ENCODE results near the gene PLCB4. TPM values are rescaled to one million over a fixed set of nuclear protein-coding genes. Genes with fewer than 3 reads are reported as not detected.

The PLCB4 gene
- total RNA-seq, 2 donors from 2014 or later: not detected

GRCh38 chr20:9506280-9506821, 437.5 kb downstream of the PLCB4 start:
- Mint-ChIP-seq H3K4me3 (no peak overlapping the region), H3K27me3 (peaks cover 10 to 23% of the 10 kb centered on the region in 2 donors), H3K9me3 (peaks cover 3% of the 10 kb centered on the region), H3K36me3 (no peaks in the 10 kb centered on the region), H3K27ac (no peak overlapping the region), H3K4me1 (ENCODE audit: low read depth in 2 of 2) (no peaks in the 10 kb centered on the region)
- DNase-seq (ENCODE audit: low spot score): no peak
- no peak for ATAC-seq

- peaks cover 15 to 27% of the 10 kb centered on the region in 2 donors for H3K27me3 Mint-ChIP-seq
- no peak for DNase-seq (ENCODE audit: low spot score)
- no peaks in the 10 kb centered on the region for H3K36me3 Mint-ChIP-seq
- ATAC-seq: no peak
- H3K27ac Mint-ChIP-seq: no peak overlapping the region
- H3K4me3 Mint-ChIP-seq: no peak overlapping the region
- H3K4me1 Mint-ChIP-seq (ENCODE audit: low read depth in 2 of 2): no peaks in the 10 kb centered on the region
- H3K9me3 Mint-ChIP-seq: peaks cover 3% of the 10 kb centered on the region
These were observed 438.1 kb downstream of the PLCB4 start for GRCh38 chr20:9506964-9507369.

GRCh38 chr20:9507544-9508239, 438.8 kb downstream of the PLCB4 start:
- Mint-ChIP-seq H3K4me3 (no peak overlapping the region), H3K9me3 (no peaks in the 10 kb centered on the region), H3K27me3 (peaks cover 15 to 23% of the 10 kb centered on the region in 2 donors), H3K27ac (no peak overlapping the region), H3K4me1 (ENCODE audit: low read depth in 2 of 2) (no peaks in the 10 kb centered on the region), H3K36me3 (no peaks in the 10 kb centered on the region)
- ATAC-seq: no peak
- no peak for DNase-seq (ENCODE audit: low spot score)

GRCh38 chr20:9508240-9508661, 439.4 kb downstream of the PLCB4 start:
- H3K36me3 Mint-ChIP-seq: no peaks in the 10 kb centered on the region
- H3K9me3 Mint-ChIP-seq: no peaks in the 10 kb centered on the region
- no peak overlapping the region for H3K27ac Mint-ChIP-seq
- H3K4me1 Mint-ChIP-seq (ENCODE audit: low read depth in 2 of 2): no peaks in the 10 kb centered on the region
- no peak for DNase-seq (ENCODE audit: low spot score)
- peaks cover 15 to 23% of the 10 kb centered on the region in 2 donors for H3K27me3 Mint-ChIP-seq
- no peak for ATAC-seq
- H3K4me3 Mint-ChIP-seq: no peak overlapping the region

- H3K4me1 Mint-ChIP-seq (ENCODE audit: low read depth in 2 of 2): no peaks in the 10 kb centered on the region
- DNase-seq (ENCODE audit: low spot score) (no peak), ATAC-seq (peak in 1 of 2 donors; percentile 41)
- peaks cover 15 to 24% of the 10 kb centered on the region in 2 donors for H3K27me3 Mint-ChIP-seq
- H3K36me3 Mint-ChIP-seq: no peaks in the 10 kb centered on the region
- H3K9me3 Mint-ChIP-seq: no peaks in the 10 kb centered on the region
- no peak overlapping the region for H3K27ac Mint-ChIP-seq
- no peak overlapping the region for H3K4me3 Mint-ChIP-seq
These were observed 439.9 kb downstream of the PLCB4 start for GRCh38 chr20:9508696-9509178.

- Mint-ChIP-seq H3K27ac (no peak overlapping the region), H3K4me3 (no peak overlapping the region), H3K27me3 (peaks cover 15 to 26% of the 10 kb centered on the region in 2 donors)
These were observed 440.4 kb downstream of the PLCB4 start for GRCh38 chr20:9509246-9509645.

GRCh38 chr20:9510911-9511310, 442.0 kb downstream of the PLCB4 start:
- no peak for ATAC-seq
- DNase-seq (ENCODE audit: low spot score): no peak
- Mint-ChIP-seq H3K4me1 (ENCODE audit: low read depth in 2 of 2) (no peaks in the 10 kb centered on the region), H3K36me3 (no peaks in the 10 kb centered on the region), H3K4me3 (no peak overlapping the region), H3K9me3 (no peaks in the 10 kb centered on the region), H3K27me3 (peaks cover 15 to 32% of the 10 kb centered on the region in 2 donors), H3K27ac (no peak overlapping the region)

More at GRCh38 chr20:9509246-9509645, 440.4 kb downstream of the PLCB4 start:
- Mint-ChIP-seq H3K9me3 (no peaks in the 10 kb centered on the region), H3K4me1 (ENCODE audit: low read depth in 2 of 2) (no peaks in the 10 kb centered on the region), H3K36me3 (no peaks in the 10 kb centered on the region)
- ATAC-seq (no peak), DNase-seq (ENCODE audit: low spot score) (no peak)

GRCh38 chr20:9514072-9514460, 445.2 kb downstream of the PLCB4 start:
- no peak overlapping the region for H3K4me3 Mint-ChIP-seq
- H3K9me3 Mint-ChIP-seq: no peaks in the 10 kb centered on the region
- H3K4me1 Mint-ChIP-seq (ENCODE audit: low read depth in 2 of 2): no peaks in the 10 kb centered on the region
- peaks cover 30 to 36% of the 10 kb centered on the region in 2 donors for H3K27me3 Mint-ChIP-seq
- ATAC-seq: no peak
- H3K36me3 Mint-ChIP-seq: no peaks in the 10 kb centered on the region
- no peak overlapping the region for H3K27ac Mint-ChIP-seq
- no peak for DNase-seq (ENCODE audit: low spot score)

GRCh38 chr20:9514461-9515213, 445.8 kb downstream of the PLCB4 start, which contains the start of gene LAMP5:
LAMP5 (plus strand) TSS chr20:9514590; CDS start chr20:9514853, 263 bp downstream.
- Mint-ChIP-seq H3K27ac (no peak within 1 kb of the TSS), H3K9me3 (no peaks in the 10 kb centered on the region), H3K4me3 (no peak within 1 kb of the TSS), H3K36me3 (no peaks in the 10 kb centered on the region), H3K4me1 (ENCODE audit: low read depth in 2 of 2) (no peaks in the 10 kb centered on the region), H3K27me3 (peaks cover 26 to 30% of the 10 kb centered on the region in 2 donors)
- ATAC-seq: no peak
- DNase-seq (ENCODE audit: low spot score): no peak

- no peak overlapping the region for H3K27ac Mint-ChIP-seq
- ATAC-seq (no peak), DNase-seq (ENCODE audit: low spot score) (no peak)
- no peaks in the 10 kb centered on the region for H3K4me1 Mint-ChIP-seq (ENCODE audit: low read depth in 2 of 2)
- H3K4me3 Mint-ChIP-seq: no peak overlapping the region
- peaks cover 28 to 30% of the 10 kb centered on the region in 2 donors for H3K27me3 Mint-ChIP-seq
- no peaks in the 10 kb centered on the region for H3K36me3 Mint-ChIP-seq
- H3K9me3 Mint-ChIP-seq: no peaks in the 10 kb centered on the region
These were observed 446.3 kb downstream of the PLCB4 start for GRCh38 chr20:9515214-9515585.

GRCh38 chr20:9515741-9516233, 446.9 kb downstream of the PLCB4 start:
- H3K27me3 Mint-ChIP-seq: peaks cover 29 to 30% of the 10 kb centered on the region in 2 donors
- no peaks in the 10 kb centered on the region for H3K36me3 Mint-ChIP-seq

GRCh38 chr20:9516234-9516871, 447.5 kb downstream of the PLCB4 start:
- ATAC-seq: no peak
- H3K4me1 Mint-ChIP-seq (ENCODE audit: low read depth in 2 of 2): no peaks in the 10 kb centered on the region
- H3K27me3 Mint-ChIP-seq: peaks cover 27 to 29% of the 10 kb centered on the region in 2 donors
- no peak for DNase-seq (ENCODE audit: low spot score)
- no peak overlapping the region for H3K27ac Mint-ChIP-seq
- no peaks in the 10 kb centered on the region for H3K36me3 Mint-ChIP-seq
- no peak overlapping the region for H3K4me3 Mint-ChIP-seq
- no peaks in the 10 kb centered on the region for H3K9me3 Mint-ChIP-seq

More at GRCh38 chr20:9515741-9516233, 446.9 kb downstream of the PLCB4 start:
- Mint-ChIP-seq H3K4me1 (ENCODE audit: low read depth in 2 of 2) (no peaks in the 10 kb centered on the region), H3K27ac (no peak overlapping the region), H3K4me3 (no peak overlapping the region), H3K9me3 (no peaks in the 10 kb centered on the region)
- DNase-seq (ENCODE audit: low spot score) (no peak), ATAC-seq (no peak)

GRCh38 chr20:9517297-9518162, 448.6 kb downstream of the PLCB4 start:
- no peaks in the 10 kb centered on the region for H3K9me3 Mint-ChIP-seq
- no peaks in the 10 kb centered on the region for H3K36me3 Mint-ChIP-seq
- no peak for DNase-seq (ENCODE audit: low spot score)
- ATAC-seq: no peak
- no peak overlapping the region for H3K4me3 Mint-ChIP-seq
- H3K27me3 Mint-ChIP-seq: peaks cover 23% of the 10 kb centered on the region in 2 donors
- H3K4me1 Mint-ChIP-seq (ENCODE audit: low read depth in 2 of 2): no peaks in the 10 kb centered on the region
- H3K27ac Mint-ChIP-seq: no peak overlapping the region

Data from natural killer cell treated with Interleukin-12 subunit alpha and Interleukin-12 subunit beta and Interleukin-15 and Interleukin-18, amount 100 ng/mL, for 72 hours (primary cell).